SK-N-SH (cell line): ENCODE measurements around the gene PISD.

Experiments
- CTCF ChIP-seq: fragments of 200-600 bp; sonication (generic); IDR thresholded peaks from 2 replicates; pipeline ENCODE4 v1.6.1; 2017; ENCODE audit warnings: antibody characterized with exemption, mild to moderate bottlenecking, moderate library complexity
- EP300 ChIP-seq, 2 experiments: IDR thresholded peaks; 2 replicates each; pipeline versions ENCODE4 v1.4.0 to v1.6.1; 2012; ENCODE audit warnings: borderline replicate concordance in 1 of 2, low read depth in 1 of 2, low read length in 1 of 2
- MXI1 ChIP-seq: IDR thresholded peaks from 2 replicates; pipeline ENCODE4 v1.6.1; 2012; ENCODE audit warnings: mild to moderate bottlenecking, low read depth, low read length, improper control_type of control experiment
- NRF1 ChIP-seq: IDR thresholded peaks from 2 replicates; pipeline ENCODE4 v1.6.1; 2012; ENCODE audit warnings: low read depth, mild to moderate bottlenecking, low read length
- POLR2AphosphoS5 ChIP-seq: IDR thresholded peaks from 2 replicates; pipeline ENCODE4 v1.6.1; 2012; ENCODE audit warnings: low read depth, low read length
- RCOR1 ChIP-seq: fragments of 150-350 bp; IDR thresholded peaks from 2 replicates; pipeline ENCODE4 v1.6.1; 2017; ENCODE audit warnings: antibody characterized with exemption, low read length
- RXRA ChIP-seq: IDR thresholded peaks from 2 replicates; pipeline ENCODE4 v1.4.0; 2012; ENCODE audit warnings: low read depth, mild to moderate bottlenecking, borderline replicate concordance
- SIN3A ChIP-seq: IDR thresholded peaks from 2 replicates; pipeline ENCODE4 v1.6.1; 2012; ENCODE audit warnings: low read depth, mild to moderate bottlenecking, low read length, moderate library complexity, borderline replicate concordance
- SMC3 ChIP-seq: IDR thresholded peaks from 2 replicates; pipeline ENCODE4 v1.6.1; 2012; ENCODE audit warnings: low read depth, low read length, improper control_type of control experiment

DNA sequence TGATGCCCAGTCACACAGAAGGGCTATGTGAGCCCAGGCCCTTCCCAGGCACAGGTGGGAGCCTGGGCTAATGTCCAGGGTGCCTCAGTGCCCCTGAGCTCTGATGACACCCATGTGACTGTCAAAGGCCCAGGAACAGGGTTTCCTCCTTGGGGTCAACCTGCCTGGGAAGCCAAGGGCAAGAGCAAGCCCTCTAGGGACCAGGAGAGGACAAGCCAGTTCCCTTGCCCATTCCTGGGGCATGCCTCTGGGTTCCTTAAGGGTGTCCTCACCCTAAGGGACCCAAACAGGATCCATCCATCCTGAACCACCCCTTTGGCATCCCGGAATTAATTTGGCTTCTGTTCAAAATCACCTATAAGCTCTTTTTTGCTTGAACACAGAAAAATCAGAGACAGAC, 39.0 kb downstream of the PISD start:
- no peak for TF ChIP-seq RCOR1
- TF ChIP-seq POLR2AphosphoS5, result no peak
- TF ChIP-seq RXRA, result no peak
- no peak for TF ChIP-seq SIN3A
- no peak for TF ChIP-seq CTCF
- TF ChIP-seq SMC3, result no peak
- TF ChIP-seq EP300 (IDR thresholded peaks at IDR 0.05; ENCODE audit: borderline replicate concordance in 1 of 2, low read depth in 1 of 2, low read length in 1 of 2), result no peak
- TF ChIP-seq MXI1, result no peak
- no peak for TF ChIP-seq NRF1
